Heart left ventricle (tissue), 16 donors: ENCODE measurements around the gene IL17F. TPM values are rescaled to one million over a fixed set of nuclear protein-coding genes. Genes with fewer than 3 reads are reported as not detected.
A peak's percentile ranks its signal among the peaks of the same experiment; 100 is the strongest.

Experiments
- ATAC-seq, 4 donors: fragments of 200-7000 bp; cut with Tn5 transposase; one replicate each; pipeline ENCODE4 v1.9.1; 2020 to 2022; ENCODE audit warnings: moderate library complexity in 4 of 4, mild to moderate bottlenecking in 3 of 4, moderate number of reproducible peaks in 1 of 4
- DNase-seq, 5 donors: peaks; one replicate each; pipeline ENCODE4 v3.0.0-alpha.2; 2020
- H3K27ac ChIP-seq, 12 donors: fragments of 200-600 bp; sonication (generic) in 4 of 12; one replicate each; pipeline versions ENCODE4 v1.5.0 to v1.8.0; 2016 to 2022; ENCODE audit warnings: mild to moderate bottlenecking in 2 of 12
- H3K27me3 ChIP-seq, 9 donors: fragments of 200-600 bp; sonication (generic) in 2 of 9; one replicate each; pipeline versions ENCODE4 v1.5.1 to v1.8.0; 2016 to 2022; ENCODE audit warnings: mild to moderate bottlenecking in 3 of 9
- H3K36me3 ChIP-seq, 9 donors: fragments of 200-600 bp; sonication (generic) in 2 of 9; one replicate each; pipeline versions ENCODE4 v1.5.0 to v1.8.0; 2018 to 2022; ENCODE audit warnings: mild to moderate bottlenecking in 2 of 9
- H3K4me1 ChIP-seq, 12 donors: fragments of 200-600 bp; sonication (generic) in 4 of 12; one replicate each; pipeline versions ENCODE4 v1.5.0 to v1.8.0; 2016 to 2022; ENCODE audit warnings: mild to moderate bottlenecking in 3 of 12
- H3K4me3 ChIP-seq, 12 donors: fragments of 200-600 bp; sonication (generic) in 4 of 12; one replicate each; pipeline versions ENCODE4 v1.5.0 to v1.8.0; 2017 to 2022; ENCODE audit warnings: mild to moderate bottlenecking in 9 of 12, moderate library complexity in 4 of 12
- H3K9me3 ChIP-seq, 12 donors: fragments of 200-600 bp; sonication (generic) in 4 of 12; one replicate each; pipeline versions ENCODE4 v1.5.0 to v1.8.0; 2016 to 2022; ENCODE audit warnings: mild to moderate bottlenecking in 1 of 12
- POLR2A ChIP-seq, 2 donors: fragments of 450-650 bp; IDR thresholded peaks; one replicate each; pipeline ENCODE4 v1.6.1; 2017; ENCODE audit warnings: antibody characterized with exemption in 2 of 2, mild to moderate bottlenecking in 2 of 2, moderate library complexity in 2 of 2
- WGBS, 4 donors: extraction: QIAGEN DNeasy Blood & Tissue Kit in 2 of 4; methylation state at CpG; one replicate each; pipeline versions ENCODE4 v1.1.5 to v1.1.7; 2013 to 2018; 5-methylcytosine and 5-hydroxymethylcytosine counted together
- intact Hi-C, 10 donors: fragments of 100-400 bp; cut with DNase I; formaldehyde crosslinking; loops; one replicate each; pipeline versions ENCODE4 v1.11.1 to v1.14.2; 2022
- polyA plus RNA-seq, 2 donors: library from polyadenylated mRNA; stranded (reverse); fragments of 200-250 nt; gene quantifications; one replicate each; pipeline ENCODE4 v1.2.3, GENCODE V29; 2013
- total RNA-seq, 9 donors: library from RNA; depleted of rRNA in 2 of 9; stranded (reverse); fragments of >200 nt in 2 of 9; fragmentation: NEBNext Ultra II Directional in 3 of 9; extraction: Animal tissue kit (Norgen Biotek cat#: 25700) in 3 of 9; gene quantifications; one replicate each; pipeline versions ENCODE4 v1.1.0 to v1.2.4, GENCODE V29; 2016 to 2023
- TF ChIP-seq, protein P1 (sequence below), 12 donors: fragments of 200-600 bp; sonication (generic) in 4 of 12; IDR thresholded peaks; one replicate each; pipeline versions ENCODE4 v1.5.0 to v1.8.0; 2018 to 2022; ENCODE audit warnings: antibody characterized with exemption in 12 of 12, mild to moderate bottlenecking in 5 of 12
- donor health status: ischemic (EF 13 %, LVEDD 7.1; RV severe dilation, severe dysfunction).
- donor health status: healthy with polysubstance abuse.
- donor health status: DM: no; HTN: yes; CAD: no.
- donor health status: DM: no; HTN: no; CAD: no.
- donor health status: ischemic (EF 25% LVEDD 6.9; RV normal size, moderate dysfunction).
- donor health status: ischemic (EF 25% LVEDD 5.7; RV mildly dilated, moderate dysfunction).
- donor health status: healthy.
- donor health status: DM: yes; HTN: yes; CAD: no.
- donor health status: ischemic (EF 35%, LVEDD 5.7; RV mildly dilated, moderate dysfunction).
- donor health status: nonischemic (EF 11% LVEDD 7.7; RV severe dilation, severe dysfunction).
- donor health status: DM: yes; HTN: yes; CAD: no.
- donor health status: PGD.
- donor health status: ischemic (EF 29% LVEDD 5.4; RV normal size, mild dysfunction).
- donor health status: nonischemic (EF 23%, LVEDD 6.1; RV moderate dilation, normal function).

IL17F gene
- total and polyA plus RNA-seq, 11 donors = not detected

DNA sequence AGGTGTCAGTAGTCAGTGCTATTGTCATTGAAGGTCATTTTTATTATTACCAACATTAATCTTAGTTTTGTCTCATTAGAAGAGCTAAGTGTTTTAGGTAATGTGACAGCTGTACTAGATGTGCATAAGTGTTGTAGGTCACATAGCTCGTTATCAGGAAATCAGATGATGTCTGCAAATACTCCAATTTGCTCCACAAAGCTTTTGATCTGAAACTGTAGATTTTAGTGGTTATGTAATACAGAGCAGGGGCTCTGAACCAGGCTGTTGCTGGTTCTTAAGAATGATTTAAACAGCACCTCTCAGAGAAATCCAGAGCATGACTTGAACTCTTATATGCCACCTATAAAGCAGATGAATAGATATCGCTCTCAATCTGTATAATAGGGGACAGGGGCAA, 2.5 kb downstream of the IL17F start:
- Histone ChIP-seq H3K4me3 (no peak overlapping the region), H3K9me3 (no peaks in the 10 kb centered on the region), H3K27me3 (peaks cover 0 to 11% (median 0%) of the 10 kb centered on the region in 9 donors), H3K27ac (no peak overlapping the region), H3K36me3 (no peaks in the 10 kb centered on the region), H3K4me1 (no peaks in the 10 kb centered on the region)
- DNase-seq (no peak), ATAC-seq (no peak)
- intact Hi-C loops = no loop called here
- TF ChIP-seq, protein P1, sequence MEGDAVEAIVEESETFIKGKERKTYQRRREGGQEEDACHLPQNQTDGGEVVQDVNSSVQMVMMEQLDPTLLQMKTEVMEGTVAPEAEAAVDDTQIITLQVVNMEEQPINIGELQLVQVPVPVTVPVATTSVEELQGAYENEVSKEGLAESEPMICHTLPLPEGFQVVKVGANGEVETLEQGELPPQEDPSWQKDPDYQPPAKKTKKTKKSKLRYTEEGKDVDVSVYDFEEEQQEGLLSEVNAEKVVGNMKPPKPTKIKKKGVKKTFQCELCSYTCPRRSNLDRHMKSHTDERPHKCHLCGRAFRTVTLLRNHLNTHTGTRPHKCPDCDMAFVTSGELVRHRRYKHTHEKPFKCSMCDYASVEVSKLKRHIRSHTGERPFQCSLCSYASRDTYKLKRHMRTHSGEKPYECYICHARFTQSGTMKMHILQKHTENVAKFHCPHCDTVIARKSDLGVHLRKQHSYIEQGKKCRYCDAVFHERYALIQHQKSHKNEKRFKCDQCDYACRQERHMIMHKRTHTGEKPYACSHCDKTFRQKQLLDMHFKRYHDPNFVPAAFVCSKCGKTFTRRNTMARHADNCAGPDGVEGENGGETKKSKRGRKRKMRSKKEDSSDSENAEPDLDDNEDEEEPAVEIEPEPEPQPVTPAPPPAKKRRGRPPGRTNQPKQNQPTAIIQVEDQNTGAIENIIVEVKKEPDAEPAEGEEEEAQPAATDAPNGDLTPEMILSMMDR (IDR thresholded peaks at IDR 0.05) = no peak
- TF ChIP-seq POLR2A (IDR thresholded peaks at IDR 0.05) = no peak
- WGBS, 4 donors = 72 to 94% (median 78%) methylated on average over 2 of the region's 2 CpGs

DNA sequence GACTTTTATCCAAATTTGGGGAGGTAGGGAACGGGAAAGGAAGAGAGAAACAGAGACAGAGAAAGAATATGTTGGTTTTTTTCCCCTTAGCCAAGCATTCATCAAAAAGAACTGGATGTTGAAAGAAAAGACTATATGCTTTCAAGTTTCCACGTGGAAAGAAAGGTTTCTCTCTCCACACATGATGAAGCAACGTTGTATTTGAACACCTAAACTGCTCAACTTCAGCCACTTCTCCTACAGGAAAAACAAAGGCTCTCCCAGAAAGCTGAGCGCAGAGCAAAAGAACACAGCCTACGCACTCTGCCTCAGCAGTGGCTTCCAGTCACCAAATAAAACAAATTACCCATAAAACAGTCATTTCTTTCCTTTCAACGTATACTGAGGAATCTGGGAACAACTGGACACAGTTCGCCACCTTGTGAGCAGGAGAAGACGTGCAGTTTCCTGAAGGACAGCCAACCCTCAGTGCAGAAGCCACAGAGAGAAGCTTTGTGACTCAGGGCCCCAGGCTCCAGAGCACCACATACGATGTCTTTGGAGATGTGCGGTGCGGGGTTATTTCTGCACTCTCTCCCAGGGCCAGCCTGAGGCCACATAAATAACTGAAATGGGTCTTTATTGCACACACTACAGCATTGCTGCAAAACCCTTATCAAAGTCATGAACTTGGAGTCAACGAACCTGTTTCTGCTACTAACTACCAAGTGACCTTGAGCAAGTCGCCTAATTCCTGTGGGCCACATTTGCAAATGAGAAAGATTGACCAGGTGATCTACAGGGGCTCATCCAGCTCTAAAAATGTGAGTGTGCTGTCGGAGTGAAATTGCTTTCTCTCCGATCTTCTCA, 10.1 kb downstream of the IL17F start:
- H3K4me3 ChIP-seq = no peak overlapping the region
- no peaks in the 10 kb centered on the region for H3K36me3 ChIP-seq
- DNase-seq (no peak), ATAC-seq (peak in 2 of 4 donors; percentile 37 to 44)
- no peak overlapping the region for H3K27ac ChIP-seq
- intact Hi-C loops = loop anchor here in 3 of 10 donors (2.0 to 10.0 kb wide), 3 partner anchors 69 to 149 kb away; partner anchors contain the start of gene PKHD1 (in 1 of the 3)
- no peaks in the 10 kb centered on the region for H3K9me3 ChIP-seq
- H3K27me3 ChIP-seq = peaks cover 0 to 10% (median 0%) of the 10 kb centered on the region in 9 donors
- TF ChIP-seq, protein P1 (IDR thresholded peaks at IDR 0.05) = peak in 11 of 12 donors; percentile 16 to 52 (median 38)
- no peak for TF ChIP-seq POLR2A (IDR thresholded peaks at IDR 0.05)
- H3K4me1 ChIP-seq = no peaks in the 10 kb centered on the region
- 47 to 53% (median 51%) methylated on average over 14 to 15 of the region's 15 CpGs for WGBS, 4 donors

DNA sequence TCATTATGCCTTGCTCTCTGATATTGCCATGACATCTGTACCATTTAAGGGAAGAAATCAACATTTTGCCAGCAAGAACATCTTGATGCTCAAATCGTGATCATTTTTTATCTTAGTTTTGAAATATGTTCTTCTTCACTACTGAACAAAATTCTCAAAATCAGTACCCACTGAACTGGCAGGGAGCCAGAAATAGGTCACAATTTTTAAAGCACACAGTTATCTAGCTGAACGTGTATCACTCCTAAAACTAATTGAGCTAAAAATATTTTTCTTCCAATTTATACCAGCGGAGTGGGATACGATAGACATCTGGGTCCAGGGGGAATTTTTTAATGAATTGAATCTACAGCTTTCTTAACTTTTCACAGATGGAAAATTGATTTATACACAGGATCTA, 11.3 kb downstream of the IL17F start:
- no peak overlapping the region for H3K27ac ChIP-seq
- WGBS, 4 donors = 47 to 60% (median 58%) methylated on average over 4 of the region's 4 CpGs
- DNase-seq (no peak), ATAC-seq (no peak)
- no peaks in the 10 kb centered on the region for H3K9me3 ChIP-seq
- peaks cover 0 to 7% (median 0%) of the 10 kb centered on the region in 9 donors for H3K27me3 ChIP-seq
- TF ChIP-seq POLR2A (IDR thresholded peaks at IDR 0.05) = no peak
- TF ChIP-seq, protein P1 (IDR thresholded peaks at IDR 0.05) = no peak
- intact Hi-C loops = loop anchor here in 2 of 10 donors (10.0 kb wide), 2 partner anchors 68 to 148 kb away; partner anchors contain the start of gene PKHD1 (in 1 of the 2)
- H3K4me1 ChIP-seq = no peaks in the 10 kb centered on the region
- H3K4me3 ChIP-seq = no peak overlapping the region
- no peaks in the 10 kb centered on the region for H3K36me3 ChIP-seq

DNA sequence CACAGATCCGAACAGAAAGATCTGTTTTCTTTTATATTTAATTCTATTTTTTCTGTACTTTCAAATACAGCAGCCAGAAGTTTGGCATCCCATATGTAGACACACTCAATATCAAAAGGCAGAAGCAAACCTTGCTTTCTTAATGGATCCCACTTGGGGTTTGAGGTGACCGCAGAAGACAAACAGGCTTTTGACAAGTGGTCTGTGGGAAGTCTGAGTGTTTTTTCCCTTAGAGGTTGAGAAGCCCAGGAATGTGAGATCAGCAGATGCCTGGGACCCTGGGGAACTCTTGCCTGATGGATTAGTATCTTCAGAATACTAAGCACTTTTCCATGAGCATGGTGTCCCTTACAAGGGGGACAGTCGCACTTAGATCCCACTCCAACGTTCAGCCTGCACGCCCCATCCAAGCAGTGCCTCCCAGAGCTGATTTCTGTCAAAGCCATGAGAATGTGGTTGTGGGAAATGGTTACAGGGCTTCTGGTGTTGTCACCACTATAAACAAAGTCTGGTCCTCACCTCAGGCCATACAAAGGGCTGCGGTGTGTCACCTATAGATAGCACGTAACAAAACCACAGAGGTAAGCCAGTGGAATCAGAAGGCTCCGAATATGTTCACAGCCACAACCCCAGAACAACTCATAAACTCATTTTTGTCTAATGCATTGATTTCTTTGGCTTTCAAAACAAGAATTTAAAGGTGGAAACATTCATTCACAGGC, 12.7 kb downstream of the IL17F start:
- Histone ChIP-seq H3K27ac (no peak overlapping the region), H3K27me3 (peaks cover 0 to 7% (median 0%) of the 10 kb centered on the region in 9 donors), H3K9me3 (no peaks in the 10 kb centered on the region), H3K4me3 (no peak overlapping the region), H3K36me3 (no peaks in the 10 kb centered on the region), H3K4me1 (no peaks in the 10 kb centered on the region)
- ATAC-seq (no peak), DNase-seq (no peak)
- TF ChIP-seq, protein P1 (IDR thresholded peaks at IDR 0.05) = no peak
- no peak for TF ChIP-seq POLR2A (IDR thresholded peaks at IDR 0.05)
- intact Hi-C loops = loop anchor here in 2 of 10 donors (10.0 kb wide), 2 partner anchors 67 to 147 kb away; partner anchors contain the start of gene PKHD1 (in 1 of the 2)
- 67 to 81% (median 73%) methylated on average over 8 of the region's 8 CpGs for WGBS, 4 donors
